Karpas-422 (cell line): ENCODE measurements around the gene SRGAP2B. TPM values are rescaled to one million over a fixed set of nuclear protein-coding genes. Genes with fewer than 3 reads are reported as not detected.
"Not testable (repeated sequence)": the region's sequence is repeated elsewhere in the genome, so short reads cannot be mapped to it uniquely, and the experiment has no call there.

ENCODE experiments used
- DNase-seq: peaks from one replicate; pipeline ENCODE4 v3.0.0-alpha.2; 2015
- H2AFZ ChIP-seq: fragments of 200-600 bp; sonication (generic); 2 replicates; pipeline ENCODE4 v1.6.1; 2014; ENCODE audit warnings: antibody characterized with exemption, low read length, mixed read lengths
- H3K27ac ChIP-seq: fragments of 200-600 bp; sonication (generic); 2 replicates; pipeline ENCODE4 v1.5.1; 2014; ENCODE audit warnings: mild to moderate bottlenecking, low read length, moderate library complexity
- H3K27me3 ChIP-seq: fragments of 200-600 bp; sonication (generic); 2 replicates; pipeline ENCODE4 v1.6.1; 2014; ENCODE audit warnings: low read length, mixed read lengths
- H3K36me3 ChIP-seq: fragments of 200-600 bp; sonication (generic); 2 replicates; pipeline ENCODE4 v1.6.1; 2014; ENCODE audit warnings: low read length, mixed read lengths; ENCODE audit not compliant: insufficient read depth
- H3K4me1 ChIP-seq: fragments of 200-600 bp; sonication (generic); 2 replicates; pipeline ENCODE4 v1.6.1; 2014; ENCODE audit warnings: mild to moderate bottlenecking, low read length, mixed read lengths
- H3K4me2 ChIP-seq: fragments of 200-600 bp; sonication (generic); 2 replicates; pipeline ENCODE4 v1.6.1; 2014; ENCODE audit warnings: low read length, low read depth, mild to moderate bottlenecking; ENCODE audit not compliant: poor library complexity, severe bottlenecking
- H3K4me3 ChIP-seq: fragments of 200-600 bp; sonication (generic); 2 replicates; pipeline ENCODE4 v1.5.1; 2014; ENCODE audit warnings: mild to moderate bottlenecking, antibody characterized with exemption, low read length, mixed read lengths
- H3K79me2 ChIP-seq: fragments of 200-600 bp; sonication (generic); 2 replicates; pipeline ENCODE4 v1.6.1; 2014; ENCODE audit warnings: mild to moderate bottlenecking, low read length, mixed read lengths
- H3K9ac ChIP-seq: fragments of 200-600 bp; sonication (generic); 2 replicates; pipeline ENCODE4 v1.6.0; 2014; ENCODE audit warnings: low read length
- H3K9me2 ChIP-seq: fragments of 200-600 bp; sonication (generic), shearing (Covaris generic); replicated peaks from 2 replicates; pipeline ENCODE4 v1.6.0; 2014; ENCODE audit warnings: mild to moderate bottlenecking, low read length, moderate library complexity; ENCODE audit not compliant: insufficient read depth
- H3K9me3 ChIP-seq: fragments of 300-700, 200-600 bp; sonication (generic); 2 replicates; pipeline ENCODE4 v1.6.1; 2014; ENCODE audit warnings: low read length, mixed read lengths
- H4K20me1 ChIP-seq: fragments of 200-600 bp; sonication (generic); 2 replicates; pipeline ENCODE4 v1.6.1; 2014; ENCODE audit warnings: mild to moderate bottlenecking, antibody characterized with exemption, low read length, low read depth; ENCODE audit not compliant: insufficient read depth
- total RNA-seq: library from RNA; depleted of rRNA; stranded (reverse); fragments of >200 nt; shearing (Covaris generic); gene quantifications from 2 replicates; pipeline ENCODE4 v1.2.3, GENCODE V29; 2014; ENCODE audit warnings: low replicate concordance

The SRGAP2B gene
- total RNA-seq, 1 experiment from 2014 or later = 16.0 TPM

DNA sequence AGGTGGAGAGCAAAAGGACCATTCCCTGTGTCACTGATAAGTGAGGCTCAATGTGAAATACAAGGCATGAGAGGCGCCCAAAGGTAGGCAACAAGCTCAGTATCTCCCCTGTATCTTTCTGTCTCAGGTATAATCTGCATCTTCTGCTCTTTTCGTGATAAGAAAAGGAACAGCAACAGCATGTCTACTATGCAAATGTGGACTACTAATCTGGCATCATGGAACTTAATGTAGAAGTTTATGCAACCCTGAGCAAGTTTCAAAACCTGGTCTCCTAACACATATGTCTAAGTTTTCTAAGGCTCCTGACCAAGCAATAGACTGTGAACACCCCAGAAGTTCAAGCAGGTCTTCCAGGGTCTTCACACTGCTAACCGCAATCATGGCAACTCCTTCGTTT, 81.8 kb downstream of the SRGAP2B start:
- H2AFZ ChIP-seq, H3K9ac ChIP-seq, H3K27me3 ChIP-seq, H3K27ac ChIP-seq, DNase-seq, H4K20me1 ChIP-seq, H3K4me2 ChIP-seq, H3K4me3 ChIP-seq, H3K9me2 ChIP-seq, H3K36me3 ChIP-seq, H3K9me3 ChIP-seq, H3K79me2 ChIP-seq, H3K4me1 ChIP-seq: not testable (repeated sequence)

DNA sequence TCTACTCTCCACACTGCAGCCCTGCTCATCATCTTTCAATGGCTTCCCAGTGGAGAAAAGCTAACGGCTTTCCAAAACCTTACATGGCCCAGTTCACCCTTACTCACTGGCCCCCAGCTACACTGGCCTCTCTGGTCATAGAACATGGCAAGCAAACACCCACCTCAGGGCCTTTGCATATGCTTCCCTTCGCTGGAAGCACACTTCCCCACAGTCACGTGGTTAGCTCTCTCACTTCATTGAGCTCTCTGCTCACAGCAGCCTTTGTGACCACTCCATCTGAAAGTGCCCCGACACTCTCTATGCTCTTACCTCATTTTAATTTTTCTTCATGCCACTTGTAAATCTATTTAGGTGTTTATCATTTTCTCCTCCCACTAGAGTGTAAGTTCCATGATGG, 83.3 kb downstream of the SRGAP2B start:
- H3K79me2 ChIP-seq, H3K4me2 ChIP-seq, H3K4me1 ChIP-seq, H3K9me3 ChIP-seq, H3K36me3 ChIP-seq, H3K27me3 ChIP-seq, H4K20me1 ChIP-seq, H3K9ac ChIP-seq, H3K4me3 ChIP-seq, H2AFZ ChIP-seq, H3K9me2 ChIP-seq, H3K27ac ChIP-seq, DNase-seq: not testable (repeated sequence)

- H3K9ac ChIP-seq, H4K20me1 ChIP-seq, H3K4me2 ChIP-seq, H3K27me3 ChIP-seq, H3K36me3 ChIP-seq, H3K27ac ChIP-seq, H3K4me3 ChIP-seq, H3K4me1 ChIP-seq, H2AFZ ChIP-seq, H3K79me2 ChIP-seq, H3K9me2 ChIP-seq, H3K9me3 ChIP-seq: not testable (repeated sequence)
- DNase-seq = peak; percentile 6
Observed at GRCh38 chr1:145010580-145010979, 84.5 kb downstream of the SRGAP2B start.

DNA sequence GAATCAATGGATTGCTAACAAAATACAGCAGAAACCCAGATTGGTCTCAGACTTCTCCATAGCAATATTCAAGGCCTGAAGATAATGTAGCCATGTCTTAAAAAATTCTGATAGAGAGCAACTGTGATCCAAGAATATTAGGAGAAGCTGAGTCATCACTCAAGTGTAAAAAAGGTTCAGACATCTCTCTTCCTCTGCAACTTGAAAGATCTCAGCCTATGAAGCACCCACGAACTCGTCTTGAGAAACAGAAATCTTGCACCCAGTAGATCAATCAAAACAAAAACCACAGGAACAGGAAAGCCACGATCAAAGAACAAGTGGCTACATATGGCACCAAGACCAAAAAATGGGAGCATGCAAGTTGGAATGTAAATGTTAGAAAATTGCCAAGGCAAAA, 85.2 kb downstream of the SRGAP2B start:
- H3K36me3 ChIP-seq, H3K4me1 ChIP-seq, H3K9me3 ChIP-seq, H3K27me3 ChIP-seq, H3K9ac ChIP-seq, DNase-seq, H2AFZ ChIP-seq, H3K9me2 ChIP-seq, H3K27ac ChIP-seq, H3K79me2 ChIP-seq, H3K4me3 ChIP-seq, H4K20me1 ChIP-seq, H3K4me2 ChIP-seq: not testable (repeated sequence)

DNA sequence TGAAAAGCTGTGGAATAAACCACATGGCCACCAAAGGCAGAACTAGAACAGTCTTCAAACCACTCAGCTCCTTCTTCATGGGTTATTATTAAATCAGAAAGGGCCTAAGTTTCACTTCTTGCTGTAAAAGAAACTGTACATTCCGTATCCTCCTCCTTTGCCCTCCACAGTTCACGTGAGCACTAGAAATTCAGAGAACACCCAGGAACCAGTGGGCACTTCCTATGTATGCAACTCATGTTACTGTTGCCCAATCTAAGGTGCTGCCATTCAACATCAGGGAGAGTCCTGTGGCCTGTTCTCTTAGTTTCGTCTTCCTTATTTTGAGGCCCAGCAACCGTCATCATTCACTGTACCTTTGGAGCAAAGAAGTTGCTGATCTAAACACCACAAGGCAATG, 86.7 kb downstream of the SRGAP2B start:
- H3K4me3 ChIP-seq, H3K4me1 ChIP-seq, H3K36me3 ChIP-seq, H3K27me3 ChIP-seq, H3K79me2 ChIP-seq, H4K20me1 ChIP-seq, H3K9ac ChIP-seq, H3K9me2 ChIP-seq, H3K27ac ChIP-seq, H3K4me2 ChIP-seq, H3K9me3 ChIP-seq, DNase-seq, H2AFZ ChIP-seq: not testable (repeated sequence)

DNA sequence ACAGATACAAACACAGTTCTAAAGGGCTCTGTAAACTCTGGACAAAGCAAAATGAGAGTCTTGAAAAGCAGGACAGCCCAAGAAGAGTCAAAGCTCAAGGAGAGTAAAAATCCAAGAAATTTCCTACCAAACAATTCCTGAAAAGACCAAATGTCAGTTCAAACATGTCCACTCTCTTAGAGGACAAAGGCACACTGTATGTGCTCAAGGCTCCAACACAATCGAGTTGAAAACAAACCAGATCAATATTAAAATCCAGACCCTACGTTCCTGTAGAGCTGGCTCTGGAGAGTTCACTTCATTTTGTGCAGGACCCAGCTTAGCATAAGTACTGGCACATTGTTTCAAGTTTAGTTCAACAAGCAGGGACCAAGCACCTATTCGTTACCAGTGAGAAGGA, 90.0 kb downstream of the SRGAP2B start:
- not testable (repeated sequence) for H3K36me3 ChIP-seq, H3K9me3 ChIP-seq, H3K27ac ChIP-seq, H3K4me2 ChIP-seq, H3K79me2 ChIP-seq, H3K4me3 ChIP-seq, H3K4me1 ChIP-seq, H3K27me3 ChIP-seq, H3K9me2 ChIP-seq, H3K9ac ChIP-seq, H4K20me1 ChIP-seq, H2AFZ ChIP-seq, DNase-seq

DNA sequence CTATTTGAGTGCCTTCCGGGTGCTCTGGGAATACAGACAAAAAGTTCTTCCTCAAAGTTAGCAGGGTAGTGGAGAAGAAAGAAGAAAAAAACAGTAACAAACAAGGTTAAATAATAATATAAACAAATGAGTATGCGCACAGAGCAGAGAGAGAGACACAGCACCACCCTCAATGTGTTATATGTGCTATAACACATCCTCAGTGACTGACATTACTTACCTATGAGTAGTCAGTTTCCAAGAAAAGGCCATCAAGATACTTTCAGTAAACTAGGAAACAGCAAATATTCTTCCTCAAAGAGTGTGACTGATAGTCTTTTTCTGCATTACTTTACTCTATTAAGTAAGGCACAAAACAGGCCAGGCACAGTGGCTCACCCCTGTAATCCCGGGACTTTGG, 93.7 kb downstream of the SRGAP2B start:
- not testable (repeated sequence) for DNase-seq, H3K9me3 ChIP-seq, H3K4me3 ChIP-seq, H3K9ac ChIP-seq, H3K27me3 ChIP-seq, H4K20me1 ChIP-seq, H3K9me2 ChIP-seq, H3K4me1 ChIP-seq, H3K27ac ChIP-seq, H3K4me2 ChIP-seq, H3K79me2 ChIP-seq, H2AFZ ChIP-seq, H3K36me3 ChIP-seq

DNA sequence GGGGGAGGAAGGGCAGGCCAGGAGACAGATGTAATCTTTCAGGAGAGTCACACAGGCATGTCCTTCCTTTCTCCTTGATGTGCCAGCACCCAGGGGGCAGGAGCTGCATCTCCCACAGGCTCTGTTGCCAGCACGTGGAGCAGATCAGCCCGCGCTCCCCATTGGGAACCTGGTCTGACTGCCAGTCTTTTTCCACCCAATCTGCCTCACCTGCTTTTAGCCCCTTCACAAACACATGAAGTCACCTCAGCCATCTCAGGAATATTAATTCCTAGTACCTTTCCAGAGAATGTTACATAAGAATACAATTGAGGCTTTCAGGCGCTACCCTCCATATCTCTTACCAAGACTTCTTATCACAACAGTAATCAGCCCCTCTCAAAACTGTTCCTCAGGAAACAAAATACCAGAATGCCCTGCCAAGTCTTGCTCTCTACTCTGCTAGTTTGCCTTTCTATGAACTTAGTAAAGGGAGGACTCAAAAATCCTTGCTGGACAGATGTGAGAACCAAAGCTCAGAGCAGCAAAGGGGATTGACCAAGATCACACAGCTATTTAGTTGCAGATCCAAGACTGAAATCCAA, 94.3 kb downstream of the SRGAP2B start:
- H3K4me3 ChIP-seq, H4K20me1 ChIP-seq, H3K9ac ChIP-seq, H3K9me3 ChIP-seq, DNase-seq, H3K4me1 ChIP-seq, H3K4me2 ChIP-seq, H3K36me3 ChIP-seq, H3K79me2 ChIP-seq, H3K27me3 ChIP-seq, H2AFZ ChIP-seq, H3K27ac ChIP-seq, H3K9me2 ChIP-seq: not testable (repeated sequence)

DNA sequence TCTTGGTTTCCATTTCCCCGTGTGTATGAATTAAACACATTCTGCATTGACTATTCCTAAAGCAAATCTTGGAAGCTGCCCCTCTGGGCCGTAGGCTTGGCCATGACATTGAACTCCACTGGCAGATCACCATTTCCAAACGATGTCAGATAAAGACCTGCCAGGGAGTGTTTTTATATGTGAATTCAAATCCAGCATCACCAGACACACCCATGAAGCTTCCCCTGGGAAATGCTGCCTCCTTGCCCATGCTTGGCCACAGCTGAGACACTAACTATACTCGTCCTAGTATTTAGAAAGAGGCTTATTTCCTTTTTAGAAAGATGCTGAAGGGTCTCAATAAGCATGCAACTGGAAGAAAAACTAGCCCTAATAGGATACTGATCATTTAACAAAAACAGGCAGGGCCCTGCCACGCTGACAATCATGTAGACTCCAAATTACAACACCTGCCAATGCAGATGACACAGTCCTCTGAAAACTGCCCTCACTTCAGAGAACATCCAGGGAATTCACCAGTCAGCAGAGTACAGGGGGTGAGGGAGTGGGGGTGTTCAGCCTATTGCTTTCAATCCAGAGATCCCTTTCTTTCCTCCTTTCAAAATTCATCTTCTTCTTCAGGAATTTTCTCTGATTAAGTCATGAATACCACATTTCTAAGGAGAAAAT, 94.9 kb downstream of the SRGAP2B start:
- not testable (repeated sequence) for H3K4me2 ChIP-seq, H3K9me3 ChIP-seq, H3K79me2 ChIP-seq, H3K9me2 ChIP-seq, H3K27me3 ChIP-seq, DNase-seq, H3K36me3 ChIP-seq, H3K9ac ChIP-seq, H2AFZ ChIP-seq, H3K27ac ChIP-seq, H4K20me1 ChIP-seq, H3K4me1 ChIP-seq, H3K4me3 ChIP-seq
